C4-2B (cell line): ENCODE measurements around the gene CPZ.

ENCODE experiments used
- H3K27ac ChIP-seq: fragments of 450-650 bp; 2 replicates; pipeline ENCODE4 v1.5.1; 2017
- ZFX ChIP-seq: fragments of 450-650 bp; IDR thresholded peaks from 2 replicates; pipeline ENCODE4 v1.6.1; 2017
- TF ChIP-seq, protein P1 (sequence below): fragments of 450-650 bp; conservative IDR thresholded peaks from 2 replicates; pipeline ENCODE4 v1.5.1; 2017; ENCODE audit warnings: mild to moderate bottlenecking

The CPZ gene

DNA sequence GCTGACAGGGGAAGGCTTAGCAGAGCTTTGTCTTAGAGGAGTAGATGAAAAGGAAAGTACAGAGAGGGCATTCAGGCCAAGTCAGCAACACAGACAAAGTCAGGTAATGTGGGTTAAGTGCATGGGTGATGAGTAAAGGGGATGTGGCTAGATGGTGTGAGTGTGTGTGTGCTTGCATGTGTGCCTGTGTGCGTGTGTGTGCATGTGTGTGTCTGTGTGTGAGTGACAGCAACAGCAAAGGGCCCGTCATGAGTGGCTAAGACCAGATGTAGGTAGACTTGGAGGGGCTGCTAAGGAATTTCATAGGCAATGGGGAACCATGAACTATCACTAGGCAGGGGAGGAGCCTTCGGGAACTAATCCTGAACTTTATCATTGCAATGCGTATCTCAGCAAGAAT, 14.6 kb upstream of the CPZ start:
- no peak overlapping the region for H3K27ac ChIP-seq
- TF ChIP-seq, protein P1, sequence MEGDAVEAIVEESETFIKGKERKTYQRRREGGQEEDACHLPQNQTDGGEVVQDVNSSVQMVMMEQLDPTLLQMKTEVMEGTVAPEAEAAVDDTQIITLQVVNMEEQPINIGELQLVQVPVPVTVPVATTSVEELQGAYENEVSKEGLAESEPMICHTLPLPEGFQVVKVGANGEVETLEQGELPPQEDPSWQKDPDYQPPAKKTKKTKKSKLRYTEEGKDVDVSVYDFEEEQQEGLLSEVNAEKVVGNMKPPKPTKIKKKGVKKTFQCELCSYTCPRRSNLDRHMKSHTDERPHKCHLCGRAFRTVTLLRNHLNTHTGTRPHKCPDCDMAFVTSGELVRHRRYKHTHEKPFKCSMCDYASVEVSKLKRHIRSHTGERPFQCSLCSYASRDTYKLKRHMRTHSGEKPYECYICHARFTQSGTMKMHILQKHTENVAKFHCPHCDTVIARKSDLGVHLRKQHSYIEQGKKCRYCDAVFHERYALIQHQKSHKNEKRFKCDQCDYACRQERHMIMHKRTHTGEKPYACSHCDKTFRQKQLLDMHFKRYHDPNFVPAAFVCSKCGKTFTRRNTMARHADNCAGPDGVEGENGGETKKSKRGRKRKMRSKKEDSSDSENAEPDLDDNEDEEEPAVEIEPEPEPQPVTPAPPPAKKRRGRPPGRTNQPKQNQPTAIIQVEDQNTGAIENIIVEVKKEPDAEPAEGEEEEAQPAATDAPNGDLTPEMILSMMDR: no peak
- no peak for TF ChIP-seq ZFX

DNA sequence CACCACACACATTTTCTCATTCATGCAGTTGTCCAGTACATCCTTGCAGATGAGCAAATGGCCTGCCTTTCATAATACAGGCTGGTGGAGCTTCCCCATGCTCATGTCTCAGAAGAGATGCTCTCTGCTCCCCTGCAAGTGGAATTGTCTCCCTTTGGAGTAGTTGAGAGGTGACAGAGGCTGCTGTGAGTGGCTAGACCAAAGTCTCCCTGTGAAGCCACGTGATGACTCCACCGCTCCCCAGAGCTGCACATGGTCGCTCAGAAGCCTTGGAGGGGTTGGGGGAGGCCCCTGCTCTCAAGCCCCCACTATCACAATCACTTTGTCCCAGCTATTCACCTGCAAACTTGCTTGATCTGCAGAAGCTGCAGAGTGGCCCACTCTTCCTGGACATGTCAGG, 13.8 kb upstream of the CPZ start:
- TF ChIP-seq ZFX: no peak
- TF ChIP-seq, protein P1: no peak
- H3K27ac ChIP-seq: no peak overlapping the region

DNA sequence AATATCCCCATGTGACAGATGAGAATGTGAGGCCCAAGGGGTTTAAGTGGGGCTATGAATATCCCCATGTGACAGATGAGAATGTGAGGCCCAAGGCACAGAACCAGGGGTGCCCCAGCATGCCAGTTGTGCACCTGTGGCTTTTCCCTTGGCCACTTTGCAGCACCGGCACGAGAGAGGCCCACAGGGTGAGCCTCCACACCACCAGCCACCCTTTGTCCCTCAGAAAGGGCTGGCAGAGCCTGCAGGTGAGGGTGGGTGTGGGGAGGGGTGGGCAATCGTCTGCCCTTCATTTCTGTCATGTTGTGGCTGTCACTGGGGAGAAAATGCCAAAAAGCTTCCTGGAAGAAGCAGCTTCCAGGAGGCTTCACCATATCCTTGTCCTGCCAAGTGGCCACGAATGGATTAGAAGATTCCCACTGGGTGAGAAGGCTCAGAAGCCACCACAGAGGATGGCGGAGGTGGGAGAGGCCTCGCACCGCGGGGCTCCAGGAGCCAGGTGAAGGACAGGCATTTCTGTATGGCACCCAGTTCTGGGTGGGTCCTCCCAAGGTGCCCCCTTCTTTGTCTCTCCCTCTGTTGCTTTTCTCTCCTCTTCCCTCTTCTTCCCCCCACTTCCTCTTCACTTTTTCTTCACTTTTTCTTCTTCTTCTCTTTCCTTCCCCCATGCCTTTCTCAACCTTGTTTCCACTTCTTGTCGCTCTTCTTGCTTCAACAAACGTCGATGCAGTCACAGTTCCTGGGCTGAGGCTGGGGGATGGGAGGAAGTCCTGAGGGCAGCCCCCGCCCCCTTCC, 12.8 kb upstream of the CPZ start:
- TF ChIP-seq ZFX: no peak
- TF ChIP-seq, protein P1: no peak
- no peak overlapping the region for H3K27ac ChIP-seq

DNA sequence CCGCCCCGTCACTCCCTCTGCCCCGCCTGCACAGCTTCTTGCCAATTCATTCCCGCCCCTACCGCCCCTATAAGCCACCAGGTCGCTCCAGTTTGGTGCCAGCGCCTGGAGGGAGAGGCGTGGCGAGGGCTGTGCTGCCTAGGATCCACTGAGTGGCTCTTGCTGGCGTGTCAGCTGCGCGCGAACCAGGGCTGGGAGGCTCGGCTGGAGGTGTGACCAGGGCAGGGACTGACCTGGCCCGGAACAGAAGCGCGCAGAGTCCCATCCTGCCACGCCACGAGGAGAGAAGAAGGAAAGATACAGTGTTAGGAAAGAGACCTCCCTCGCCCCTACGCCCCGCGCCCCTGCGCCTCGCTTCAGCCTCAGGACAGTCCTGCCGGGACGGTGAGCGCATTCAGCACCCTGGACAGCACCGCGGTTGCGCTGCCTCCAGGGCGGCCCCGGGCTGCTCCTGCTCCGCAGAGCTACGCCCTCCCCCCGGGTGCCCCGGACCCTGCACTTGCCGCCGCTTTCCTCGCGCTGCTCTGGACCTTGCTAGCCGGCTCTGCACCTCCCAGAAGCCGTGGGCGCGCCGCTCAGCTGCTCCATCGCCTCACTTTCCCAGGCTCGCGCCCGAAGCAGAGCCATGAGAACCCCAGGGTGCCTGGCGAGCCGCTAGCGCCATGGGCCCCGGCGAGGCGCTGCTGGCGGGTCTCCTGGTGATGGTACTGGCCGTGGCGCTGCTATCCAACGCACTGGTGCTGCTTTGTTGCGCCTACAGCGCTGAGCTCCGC, 12.1 kb upstream of the CPZ start, which contains the start of gene GPR78:
Gene GPR78, plus strand, starts transcription at position 72 of the 773 bp plus-strand sequence. Its CDS starts 591 bp downstream, at position 663.
- H3K27ac ChIP-seq: no peak within 1 kb of the TSS
- TF ChIP-seq, protein P1: no peak
- no peak for TF ChIP-seq ZFX

DNA sequence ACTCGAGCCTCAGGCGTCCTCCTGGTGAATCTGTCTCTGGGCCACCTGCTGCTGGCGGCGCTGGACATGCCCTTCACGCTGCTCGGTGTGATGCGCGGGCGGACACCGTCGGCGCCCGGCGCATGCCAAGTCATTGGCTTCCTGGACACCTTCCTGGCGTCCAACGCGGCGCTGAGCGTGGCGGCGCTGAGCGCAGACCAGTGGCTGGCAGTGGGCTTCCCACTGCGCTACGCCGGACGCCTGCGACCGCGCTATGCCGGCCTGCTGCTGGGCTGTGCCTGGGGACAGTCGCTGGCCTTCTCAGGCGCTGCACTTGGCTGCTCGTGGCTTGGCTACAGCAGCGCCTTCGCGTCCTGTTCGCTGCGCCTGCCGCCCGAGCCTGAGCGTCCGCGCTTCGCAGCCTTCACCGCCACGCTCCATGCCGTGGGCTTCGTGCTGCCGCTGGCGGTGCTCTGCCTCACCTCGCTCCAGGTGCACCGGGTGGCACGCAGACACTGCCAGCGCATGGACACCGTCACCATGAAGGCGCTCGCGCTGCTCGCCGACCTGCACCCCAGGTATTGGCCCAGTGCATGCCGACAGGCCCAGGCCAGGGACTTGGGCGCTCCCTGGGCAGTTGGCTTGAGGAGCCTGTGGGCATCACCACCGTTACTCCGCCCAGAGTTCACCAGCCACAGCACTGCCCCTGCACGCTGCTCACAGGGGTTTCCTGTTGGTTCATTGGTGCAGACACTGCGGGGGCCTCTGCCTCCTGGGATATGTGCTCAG, 11.3 kb upstream of the CPZ start:
- TF ChIP-seq, protein P1: no peak
- TF ChIP-seq ZFX: no peak
- H3K27ac ChIP-seq: no peak overlapping the region

DNA sequence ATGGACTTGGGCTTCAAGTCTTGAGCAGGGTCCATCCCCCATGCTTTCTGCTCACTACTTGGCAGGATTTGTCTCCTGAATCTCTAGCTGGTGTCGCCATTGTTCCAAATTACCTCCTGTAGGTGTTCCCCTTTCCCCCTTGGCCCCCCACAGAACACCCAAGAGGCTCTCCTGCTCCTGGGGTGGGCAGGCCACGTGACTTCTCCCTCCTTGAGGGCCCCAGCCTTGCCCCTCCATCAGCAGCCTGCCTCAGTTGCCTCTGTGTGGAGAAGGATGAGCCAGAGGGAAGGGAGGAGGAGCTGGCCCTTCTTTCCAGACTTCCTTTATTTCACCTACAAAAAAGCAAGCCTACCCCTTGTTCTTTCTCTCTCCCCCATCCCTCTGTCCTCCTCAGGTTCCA, 10.5 kb upstream of the CPZ start:
- no peak overlapping the region for H3K27ac ChIP-seq
- no peak for TF ChIP-seq ZFX
- TF ChIP-seq, protein P1: no peak

DNA sequence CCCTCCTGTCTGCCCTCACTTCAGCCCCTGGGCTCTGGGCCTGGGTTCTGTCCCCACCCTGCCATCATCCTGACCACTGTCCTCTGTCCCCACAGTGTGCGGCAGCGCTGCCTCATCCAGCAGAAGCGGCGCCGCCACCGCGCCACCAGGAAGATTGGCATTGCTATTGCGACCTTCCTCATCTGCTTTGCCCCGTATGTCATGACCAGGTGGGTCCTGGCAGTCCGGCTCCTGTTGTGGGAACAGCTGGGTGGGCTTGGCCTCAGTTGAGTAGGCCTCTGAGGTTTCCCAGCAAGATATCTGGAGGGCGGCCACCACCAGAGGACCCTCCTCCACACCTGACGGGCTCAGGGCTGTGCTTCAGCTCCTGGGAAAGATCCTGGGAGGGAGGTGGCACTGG, 10.1 kb upstream of the CPZ start:
- H3K27ac ChIP-seq: no peak overlapping the region
- TF ChIP-seq, protein P1: no peak
- no peak for TF ChIP-seq ZFX
